ENCODE data around the gene MAP3K4.

MAP3K4 gene

DNA sequence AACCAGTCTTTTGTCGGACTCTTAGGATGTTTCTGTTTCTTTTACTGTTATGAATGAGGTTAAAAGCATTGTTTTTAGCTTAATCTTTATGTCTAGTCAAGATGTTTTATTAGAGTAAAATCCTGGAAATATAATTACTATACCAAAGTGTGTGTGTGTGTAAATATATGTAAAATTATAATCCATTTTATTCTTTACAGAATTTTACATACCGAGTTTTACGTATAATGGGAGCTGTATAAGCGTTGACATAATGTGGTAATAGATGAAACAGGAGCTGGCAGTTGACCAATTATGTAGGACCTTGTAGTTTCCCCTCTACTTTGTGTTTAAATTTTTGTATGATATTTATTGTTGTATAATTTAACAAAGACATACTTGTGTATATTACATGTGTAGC lies 16.7 kb downstream of the MAP3K4 start:
- no peak for DNase-seq (ENCODE audit: low spot score)

DNA sequence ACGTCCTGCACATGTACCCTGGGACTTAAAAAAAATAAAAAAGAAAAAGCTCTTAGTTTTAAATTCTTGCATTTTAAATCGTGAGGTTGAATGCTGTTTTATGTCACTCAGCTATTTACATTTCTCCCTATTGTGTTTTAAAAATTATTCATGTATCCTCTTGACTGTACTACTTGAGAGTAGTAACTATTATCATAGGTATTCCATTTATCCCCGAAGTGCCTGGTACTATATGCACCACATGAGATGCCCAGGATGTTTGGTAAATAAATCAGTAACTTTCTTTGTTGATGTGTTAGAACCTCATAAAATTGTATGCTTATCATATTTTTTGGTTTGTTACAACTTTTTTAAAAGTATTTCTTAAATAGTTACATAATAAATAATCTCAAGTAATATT lies 18.4 kb downstream of the MAP3K4 start:
- no peak for DNase-seq (ENCODE audit: low spot score)

DNA sequence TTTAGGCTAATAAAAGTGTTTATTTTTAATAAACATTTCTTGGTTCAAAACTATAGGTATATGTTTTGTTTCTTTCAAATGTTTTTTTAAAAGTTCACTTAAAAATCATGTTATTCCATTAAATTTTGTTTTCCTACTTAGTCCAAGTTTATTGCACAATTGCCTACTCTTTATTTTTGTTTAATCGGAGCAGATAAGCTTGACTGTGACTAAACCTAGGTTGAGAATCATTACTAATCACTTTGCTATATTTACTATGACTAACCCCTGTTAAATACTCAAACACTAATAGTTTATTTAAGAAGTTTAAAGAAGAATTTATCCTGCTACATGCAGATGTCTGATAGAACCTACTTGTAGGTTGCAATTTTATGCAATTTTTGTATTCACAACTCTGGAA lies 18.8 kb downstream of the MAP3K4 start:
- peak; percentile 23 for DNase-seq (ENCODE audit: low spot score)

DNA sequence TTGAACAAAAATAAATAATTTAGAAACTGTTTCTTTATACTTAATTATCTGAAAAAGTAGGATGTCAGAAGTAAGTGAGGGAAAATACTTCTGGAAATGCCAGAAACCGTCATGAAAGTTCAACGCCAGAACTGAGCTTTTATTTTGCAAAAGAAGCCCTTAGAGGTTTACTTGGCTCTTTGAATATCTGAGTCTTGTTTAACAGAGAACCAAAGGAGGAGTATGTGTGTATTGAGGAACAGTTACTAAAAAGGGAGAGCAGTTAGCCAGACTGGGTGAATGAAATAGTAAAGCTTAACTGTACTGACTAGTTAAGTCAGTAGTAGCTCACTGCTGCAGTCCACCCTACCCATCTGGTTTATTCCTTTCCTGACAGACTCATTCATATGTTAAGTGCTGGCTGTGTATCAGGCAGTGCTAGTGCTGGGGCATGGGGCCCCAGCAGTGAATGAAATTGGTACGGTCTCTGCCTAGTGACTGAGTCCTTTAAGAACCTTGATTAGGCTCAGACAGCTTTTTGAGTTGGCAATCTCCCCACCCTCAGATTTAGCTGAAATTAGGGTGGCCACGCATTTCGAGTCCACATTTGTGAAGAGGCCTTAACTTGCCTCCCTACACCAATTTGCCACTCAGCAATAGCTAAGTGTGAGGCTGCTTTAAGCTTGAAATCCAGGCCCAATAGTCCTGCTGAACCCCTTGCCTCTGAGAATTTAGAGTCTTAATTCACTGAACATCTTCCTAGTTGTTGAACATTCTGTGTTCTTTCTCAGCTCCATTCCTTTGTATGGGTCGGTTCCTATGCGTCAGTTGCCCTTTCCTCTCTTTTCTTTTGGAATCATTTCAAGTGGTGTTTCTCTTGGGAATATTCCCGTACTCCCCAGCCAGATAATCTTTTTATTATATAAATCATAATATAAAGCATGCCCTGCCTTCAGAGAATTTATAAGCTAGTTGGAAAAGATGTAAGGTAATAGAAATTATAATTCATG lies 20.2 kb downstream of the MAP3K4 start:
- no peak for DNase-seq (ENCODE audit: low spot score)

DNA sequence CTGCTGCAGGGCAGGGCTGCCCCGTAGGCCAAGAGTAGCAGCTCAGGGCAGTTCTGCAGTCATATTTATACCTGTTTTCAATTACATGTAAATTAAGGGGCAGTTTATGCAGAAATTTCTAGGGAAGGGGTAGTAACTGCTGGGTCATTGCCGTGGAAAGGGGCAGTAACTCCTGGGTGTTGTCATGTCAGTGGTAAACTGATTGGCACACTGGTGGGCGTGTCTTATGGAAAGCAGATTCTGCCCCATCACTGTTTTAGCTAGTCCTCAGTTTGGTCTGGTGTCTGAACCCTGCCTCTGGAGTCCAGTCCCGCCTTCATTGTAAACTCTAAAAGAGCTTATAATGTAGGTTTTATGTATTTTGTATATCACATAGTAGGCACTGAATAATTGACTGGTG lies 22.1 kb downstream of the MAP3K4 start:
- no peak for DNase-seq (ENCODE audit: low spot score)

DNA sequence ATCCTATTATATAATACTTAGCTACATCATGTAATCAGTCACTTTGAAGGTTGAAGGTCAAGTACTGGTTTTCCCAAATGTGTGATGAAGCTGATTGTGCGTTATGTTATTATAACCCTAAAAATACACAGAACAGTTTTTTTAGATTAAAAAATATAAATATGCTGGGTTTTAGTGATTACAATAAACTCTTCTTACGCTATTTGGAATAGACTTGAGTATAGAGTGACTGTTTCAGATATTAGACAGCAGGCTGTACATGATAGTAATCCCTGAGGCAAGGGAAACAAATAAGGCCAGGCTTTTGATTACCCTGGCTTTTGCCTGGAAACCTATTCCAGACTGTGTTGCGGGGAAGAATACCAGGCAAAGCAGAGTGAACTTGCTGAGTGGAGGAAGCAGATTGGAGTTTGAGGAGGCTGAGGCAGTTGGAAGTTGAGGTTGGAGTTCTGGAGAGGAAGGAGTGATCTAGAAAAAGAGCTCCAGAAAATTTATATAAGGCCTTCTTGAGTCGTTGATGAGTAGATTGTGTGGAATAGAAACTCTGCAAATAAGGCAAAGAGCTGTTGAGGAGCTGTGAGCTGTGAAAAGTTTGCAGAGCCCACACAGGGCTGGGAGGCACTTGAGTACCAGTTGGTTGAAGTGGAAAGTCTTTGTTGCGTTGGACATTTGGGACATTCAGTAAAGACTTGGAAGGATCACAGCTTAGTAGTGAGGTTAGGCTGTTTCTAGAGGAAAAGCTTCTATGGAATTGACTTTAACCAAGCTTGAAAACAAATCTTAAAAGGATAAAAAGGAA lies 26.4 kb downstream of the MAP3K4 start:
- DNase-seq (ENCODE audit: low spot score): no peak

DNA sequence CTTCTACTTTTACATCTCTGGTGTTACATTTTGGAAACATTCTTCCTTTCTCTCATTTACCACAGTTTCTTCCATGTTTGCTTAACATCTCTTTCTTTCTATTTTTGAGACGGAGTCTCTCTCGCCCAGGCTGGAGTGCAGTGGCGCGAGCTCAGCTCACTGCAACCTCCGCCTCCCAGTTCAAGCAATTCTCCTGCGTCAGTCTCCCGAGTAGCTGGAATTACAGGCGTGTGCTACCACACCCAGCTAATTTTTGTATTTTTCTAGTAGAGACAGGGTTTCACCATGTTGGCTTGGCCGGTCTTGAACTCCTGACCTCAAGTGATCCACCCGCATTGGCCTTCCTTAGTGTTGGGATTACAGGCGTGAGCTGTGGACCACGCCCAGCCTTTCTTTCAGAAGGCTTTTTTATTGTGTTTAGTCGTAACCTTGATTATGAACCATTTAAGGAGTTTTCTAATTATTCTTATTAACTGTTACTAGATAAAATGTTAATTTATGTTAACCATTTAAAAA lies 27.8 kb downstream of the MAP3K4 start:
- DNase-seq (ENCODE audit: low spot score): no peak

DNA sequence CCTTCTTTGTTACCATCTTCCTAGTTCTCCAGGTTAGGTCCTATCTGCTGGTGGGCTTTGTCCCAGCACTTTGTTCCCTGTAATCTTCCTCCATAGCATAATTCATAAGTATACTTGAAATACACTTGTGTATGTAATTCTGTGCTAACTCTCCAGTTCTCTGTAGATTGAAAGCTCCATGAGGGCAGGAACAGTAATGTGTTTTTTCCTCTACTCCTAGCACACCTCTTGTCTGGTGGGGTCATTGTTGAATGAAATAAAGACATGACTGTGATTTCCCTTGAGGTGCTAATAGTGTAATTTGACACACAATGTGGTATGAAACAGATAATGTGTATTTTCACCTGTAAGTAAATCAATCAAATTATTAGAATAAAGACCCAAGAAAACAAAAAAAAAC lies 30.0 kb downstream of the MAP3K4 start:
- DNase-seq (ENCODE audit: low spot score): no peak

DNA sequence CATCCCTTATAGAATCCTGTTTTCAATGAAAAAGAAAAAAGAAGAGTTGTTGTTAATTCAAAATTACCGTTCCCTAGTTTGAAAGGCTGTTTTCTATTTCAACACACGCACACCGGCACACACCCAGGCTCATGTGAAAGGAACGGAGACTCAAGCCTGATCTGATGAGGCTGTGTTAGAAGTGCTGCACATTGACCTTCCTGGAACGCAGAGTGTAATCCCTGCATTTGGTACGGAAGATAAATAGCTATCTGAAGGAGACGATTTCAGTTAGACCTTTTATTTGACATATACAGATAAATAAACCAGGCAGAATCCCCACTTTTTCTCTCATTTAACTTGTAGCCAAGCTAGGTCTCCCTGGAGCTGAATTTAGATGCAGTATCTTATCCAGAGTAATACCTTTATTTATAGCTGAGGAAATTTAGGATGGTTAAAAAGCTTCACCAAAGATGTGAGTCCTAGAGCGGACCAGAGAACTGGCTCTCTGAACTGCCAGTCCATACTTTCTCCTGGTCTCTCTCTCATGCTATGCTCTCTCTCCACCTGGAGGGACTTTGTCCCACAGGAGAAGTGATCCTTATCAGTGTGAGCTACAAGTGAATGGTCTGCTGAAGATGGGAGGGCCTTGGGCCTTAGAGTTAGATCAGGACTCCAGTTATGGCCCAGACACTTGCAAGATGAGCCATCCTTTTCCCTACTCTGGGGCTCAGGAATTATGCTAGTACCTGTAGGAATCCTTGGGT lies 30.6 kb downstream of the MAP3K4 start:
- DNase-seq (ENCODE audit: low spot score): no peak

DNA sequence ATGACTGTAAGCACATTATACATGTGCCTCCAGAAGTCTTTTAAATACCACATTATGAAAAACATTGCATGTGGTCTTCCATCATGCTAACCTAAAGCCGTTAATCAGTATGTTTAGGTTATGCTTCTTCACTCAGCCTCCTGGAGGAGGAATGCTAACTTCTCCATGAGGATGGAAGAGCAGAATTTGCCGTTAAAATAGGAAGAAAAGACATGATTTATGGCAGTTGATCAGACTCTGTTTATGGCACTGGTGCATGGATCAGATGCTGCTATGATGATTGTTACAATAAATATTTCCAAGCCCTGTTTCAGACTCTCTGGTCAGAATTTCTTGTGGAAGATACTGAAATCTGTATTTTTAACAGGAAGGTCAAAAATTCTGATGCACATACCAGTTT lies 31.7 kb downstream of the MAP3K4 start:
- DNase-seq (ENCODE audit: low spot score): no peak

DNA sequence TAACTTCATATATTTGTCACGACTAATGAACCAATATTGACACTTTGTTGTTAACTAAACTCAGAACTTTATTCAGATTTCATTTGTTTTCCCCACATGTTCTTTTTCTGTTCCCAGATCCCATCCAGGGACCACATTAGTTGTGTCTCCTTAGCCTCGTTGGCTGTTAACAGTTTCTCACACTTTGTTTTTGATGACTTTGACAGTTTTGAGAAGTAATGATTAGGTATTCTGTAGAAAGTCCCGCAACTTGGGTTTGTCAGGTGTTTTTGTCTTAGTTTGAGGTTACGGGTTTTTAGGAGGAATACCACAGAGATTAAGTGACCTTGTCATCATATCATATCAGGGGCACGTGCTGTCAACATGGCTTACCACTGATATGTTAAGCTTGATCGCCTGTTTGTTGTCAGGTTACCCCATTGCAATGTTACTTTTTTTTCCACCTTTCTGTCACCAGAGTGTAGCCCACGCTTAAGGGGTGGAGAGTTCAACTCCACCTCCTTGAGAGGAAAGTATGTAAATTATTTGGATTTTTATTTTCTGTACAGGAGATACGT lies 32.9 kb downstream of the MAP3K4 start:
- DNase-seq (ENCODE audit: low spot score): no peak

DNA sequence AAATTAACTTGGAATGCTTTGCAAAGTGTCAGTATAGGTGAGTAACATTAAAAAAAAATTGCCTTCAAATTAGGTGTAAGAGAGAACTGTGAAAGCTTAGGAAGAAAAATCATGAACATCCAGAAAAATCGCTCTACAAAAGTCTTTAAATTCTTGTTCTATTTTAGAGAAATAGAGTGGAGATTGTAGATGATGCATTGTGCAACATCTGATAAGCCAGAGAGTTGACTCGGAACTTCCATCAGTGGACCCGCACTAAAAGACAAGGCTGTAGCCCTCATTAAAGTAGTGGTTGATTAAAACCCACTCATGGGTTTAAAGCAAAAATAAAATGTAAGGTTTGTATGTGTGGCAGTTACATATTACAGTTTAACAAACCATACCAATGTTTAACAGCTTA lies 35.8 kb downstream of the MAP3K4 start:
- DNase-seq (ENCODE audit: low spot score): no peak

DNA sequence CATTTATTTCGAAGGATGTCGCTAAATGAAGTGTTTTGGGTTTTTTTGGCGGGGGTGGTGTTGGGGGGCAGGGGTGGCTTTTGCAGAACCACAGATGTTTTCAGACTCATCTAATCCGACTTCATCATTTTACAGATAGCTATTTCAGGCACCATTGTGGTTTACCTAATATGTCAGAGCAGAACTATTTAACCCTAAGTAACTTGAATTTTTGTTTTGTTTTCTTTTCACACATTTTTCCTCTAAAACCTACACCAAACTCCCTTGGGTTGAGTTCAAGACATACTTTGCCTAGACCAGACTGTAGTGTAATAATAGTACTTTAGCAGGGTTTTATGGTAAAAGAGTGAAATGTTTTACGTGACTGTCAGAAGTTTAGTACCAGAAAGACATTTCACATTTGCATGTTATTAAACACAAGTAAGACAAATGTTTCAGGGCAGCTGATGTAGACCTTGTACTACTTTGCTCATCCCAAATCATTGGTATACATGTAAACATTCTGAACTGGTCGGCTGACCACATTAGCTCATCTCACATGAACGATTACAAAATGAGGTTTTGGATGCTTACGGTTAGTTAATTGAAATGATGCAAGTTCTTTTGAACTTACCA lies 37.7 kb downstream of the MAP3K4 start:
- DNase-seq (ENCODE audit: low spot score): peak; percentile 27

DNA sequence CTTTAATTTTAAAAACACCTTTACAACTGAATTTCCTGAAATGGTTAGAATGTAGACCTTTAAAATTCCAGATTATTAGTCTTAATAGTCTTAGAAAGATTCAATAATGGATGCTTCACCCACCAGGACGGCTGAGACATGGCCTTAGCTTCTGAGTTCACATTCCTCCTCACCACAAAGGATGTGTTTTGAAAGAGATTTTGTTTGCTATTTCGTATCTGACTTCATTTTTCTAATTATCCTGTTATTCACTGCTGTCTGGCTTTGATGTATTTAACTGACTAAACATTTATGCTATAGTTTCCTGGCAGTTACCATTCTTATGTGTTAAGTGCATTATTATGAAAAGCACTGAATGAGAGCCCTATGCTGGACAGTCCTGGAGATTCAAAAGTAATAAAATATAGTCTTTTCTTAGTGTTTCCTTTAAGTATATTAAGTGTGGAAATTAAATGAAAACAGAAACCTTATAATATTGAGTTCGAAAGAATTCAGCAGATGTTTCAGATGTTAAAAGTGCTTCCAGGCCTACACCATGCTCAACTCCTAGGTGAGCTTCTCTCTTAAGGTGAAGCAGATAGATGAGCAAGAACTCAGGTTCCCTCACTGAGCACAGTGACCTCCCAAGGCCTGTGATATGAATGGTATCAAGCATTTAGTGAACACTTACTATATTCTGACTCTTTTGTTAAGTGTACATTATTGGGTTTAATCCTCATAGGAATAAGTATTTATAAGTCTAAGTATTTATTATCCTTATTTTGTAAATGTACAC lies 40.3 kb downstream of the MAP3K4 start:
- peak; percentile 22 for DNase-seq (ENCODE audit: low spot score)

DNA sequence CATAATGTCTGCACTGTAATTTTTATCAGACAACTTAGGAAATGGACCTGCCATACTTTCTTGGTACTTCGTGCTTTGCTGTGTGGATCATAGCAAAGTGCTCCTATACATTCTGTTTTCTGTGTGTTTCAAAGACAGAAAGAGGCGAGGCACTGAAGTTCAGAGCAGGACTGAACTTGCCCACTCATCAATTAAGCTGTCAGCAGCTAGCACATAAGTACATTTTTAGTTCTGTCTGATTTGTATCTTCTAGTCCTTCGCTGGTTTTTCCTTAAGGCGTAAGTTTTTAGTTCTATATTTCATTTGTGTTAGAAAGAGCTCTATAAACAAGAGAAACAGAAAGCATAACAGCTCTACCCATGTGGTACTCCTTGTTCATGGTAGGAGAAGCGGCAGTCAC lies 42.1 kb downstream of the MAP3K4 start:
- no peak for DNase-seq (ENCODE audit: low spot score)

DNA sequence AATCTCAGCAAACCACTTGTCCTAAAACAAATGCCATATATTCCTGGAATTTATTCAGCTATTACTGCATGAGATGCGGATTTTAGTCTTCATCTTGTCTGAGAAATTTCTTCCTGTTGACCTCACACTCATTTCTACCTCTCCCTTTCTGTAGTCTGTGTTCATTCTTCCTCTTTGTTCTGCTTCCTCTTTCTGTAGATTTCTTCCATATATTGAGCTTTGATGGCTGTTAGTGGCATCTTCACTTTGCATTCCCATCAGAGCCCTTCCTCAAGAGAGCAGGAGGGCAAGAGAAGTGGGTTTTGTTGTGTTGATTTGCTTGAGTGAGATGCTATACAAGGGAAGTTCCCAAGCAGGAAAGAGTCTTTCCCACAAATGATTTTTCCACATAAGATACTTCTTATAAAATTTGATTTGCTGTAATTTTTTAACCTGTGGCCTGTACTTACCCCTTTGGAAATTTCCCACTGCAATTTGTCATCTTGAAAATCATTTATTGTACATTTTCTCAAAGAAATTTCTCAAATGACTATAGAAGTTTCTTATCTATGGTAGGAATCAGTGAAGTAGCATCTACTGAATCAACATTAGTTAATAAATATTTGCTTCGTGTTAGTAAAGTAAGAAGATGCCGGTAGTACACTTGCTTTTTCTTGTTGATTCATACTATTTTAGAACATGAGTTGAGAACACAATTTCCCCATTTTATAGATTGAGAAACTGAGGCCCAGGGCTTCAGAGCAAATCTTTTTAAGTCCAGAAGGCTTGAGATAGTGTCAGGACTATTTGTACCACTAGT lies 43.8 kb downstream of the MAP3K4 start:
- DNase-seq (ENCODE audit: low spot score): no peak

DNA sequence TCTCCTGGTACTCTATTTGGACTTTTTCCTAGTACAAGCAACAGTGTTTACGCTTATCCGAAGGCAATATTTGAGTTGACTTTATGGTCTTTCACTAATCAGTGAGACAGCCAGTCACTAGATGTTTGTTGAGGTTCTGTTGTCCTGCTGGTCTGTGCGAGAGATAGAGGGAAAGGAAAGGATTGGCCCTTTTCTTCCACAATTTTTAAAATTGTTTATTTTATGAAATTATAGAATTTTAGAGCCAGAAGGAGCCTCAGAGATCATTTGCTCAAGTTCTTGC lies 44.4 kb downstream of the MAP3K4 start:
- no peak for DNase-seq (ENCODE audit: low spot score)

DNA sequence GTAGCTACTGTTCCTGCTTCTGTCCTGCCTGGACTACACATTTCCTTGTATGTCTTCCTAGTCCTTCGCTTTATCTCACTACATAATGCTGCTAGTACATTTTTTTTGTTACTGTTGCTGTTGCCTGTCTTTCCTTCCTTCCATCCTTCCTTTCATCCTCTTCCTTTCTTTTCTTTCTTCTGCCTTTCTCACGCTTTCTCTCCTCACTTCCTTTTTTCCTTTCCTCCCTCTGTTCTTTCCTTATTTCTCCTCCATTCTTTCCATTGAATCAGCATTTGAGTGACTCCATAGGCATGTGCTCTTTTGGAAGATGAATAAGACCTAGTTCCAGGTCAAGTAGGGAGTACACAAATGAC lies 46.3 kb downstream of the MAP3K4 start:
- no peak for DNase-seq (ENCODE audit: low spot score)

DNA sequence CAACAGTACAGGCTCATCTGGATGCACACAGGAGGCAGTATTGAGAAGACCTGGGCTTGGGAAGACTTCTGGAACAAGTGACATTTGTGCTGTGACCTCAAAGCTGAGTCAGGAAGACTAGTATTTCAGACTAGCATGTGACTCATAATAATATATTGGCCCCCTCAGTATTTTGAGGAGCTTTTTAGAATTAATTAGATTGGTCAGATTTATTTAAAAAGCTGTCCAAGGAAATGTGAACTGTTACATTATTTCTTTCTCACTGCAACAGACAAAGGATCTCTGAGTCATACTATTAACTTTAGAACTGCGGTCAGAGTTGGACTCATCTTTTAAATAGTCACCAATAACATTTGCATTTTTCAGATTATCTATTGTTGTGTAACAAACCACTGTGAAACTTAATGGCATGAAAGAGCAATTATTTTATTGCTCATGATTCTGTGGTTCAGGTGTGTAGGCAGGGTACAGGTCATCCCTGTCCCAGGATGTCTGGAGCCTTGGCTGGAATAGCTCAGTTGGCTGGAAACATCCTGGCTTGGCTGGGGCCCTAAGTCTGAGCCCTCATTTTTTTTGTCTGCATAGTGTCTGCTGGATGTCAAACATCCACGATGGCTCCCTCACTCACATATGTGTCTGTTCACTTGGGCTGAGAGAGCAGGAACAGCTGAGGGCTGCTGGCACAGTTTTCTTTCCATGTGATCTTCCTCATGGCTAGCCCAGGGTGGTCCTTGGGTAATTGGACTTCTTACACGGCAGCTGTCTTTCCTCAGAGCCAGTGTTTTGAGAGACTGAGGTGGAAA lies 46.9 kb downstream of the MAP3K4 start:
- DNase-seq (ENCODE audit: low spot score): peak; percentile 48

Data from AG08396 (cell line).